Measurements from ENCODE around the gene MPZL3.
"Not testable (repeated sequence)": the region's sequence is repeated elsewhere in the genome, so short reads cannot be mapped to it uniquely, and the experiment has no call there.

MPZL3 gene

GRCh38 chr11:118200497-118200896, 51.7 kb downstream of the MPZL3 start:
- TF ChIP-seq CTCF (IDR thresholded peaks at IDR 0.05; ENCODE audit: borderline replicate concordance, insufficient read depth, low read depth, low read length), result no peak

GRCh38 chr11:118199135-118199534, 53.0 kb downstream of the MPZL3 start:
- TF ChIP-seq CTCF (IDR thresholded peaks at IDR 0.05; ENCODE audit: borderline replicate concordance, insufficient read depth, low read depth, low read length), result no peak

More at GRCh38 chr11:118200497-118200896, 51.7 kb downstream of the MPZL3 start:
- no peak overlapping the region for H3K4me3 ChIP-seq (ENCODE audit: low read depth, low read length)

GRCh38 chr11:118198370-118198769, 53.8 kb downstream of the MPZL3 start:
- TF ChIP-seq CTCF (IDR thresholded peaks at IDR 0.05; ENCODE audit: borderline replicate concordance, insufficient read depth, low read depth, low read length), result peak; percentile 93
- no peak overlapping the region for H3K4me3 ChIP-seq (ENCODE audit: low read depth, low read length)

More at GRCh38 chr11:118199135-118199534, 53.0 kb downstream of the MPZL3 start:
- H3K4me3 ChIP-seq (ENCODE audit: low read depth, low read length), result no peak overlapping the region

- no peak for TF ChIP-seq CTCF (IDR thresholded peaks at IDR 0.05; ENCODE audit: borderline replicate concordance, insufficient read depth, low read depth, low read length)
- H3K4me3 ChIP-seq (ENCODE audit: low read depth, low read length), result no peak overlapping the region
Measured at GRCh38 chr11:118194835-118195627, 57.1 kb downstream of the MPZL3 start.

GRCh38 chr11:118193910-118194566, 58.1 kb downstream of the MPZL3 start:
- H3K4me3 ChIP-seq (ENCODE audit: low read depth, low read length), result no peak overlapping the region
- no peak for TF ChIP-seq CTCF (IDR thresholded peaks at IDR 0.05; ENCODE audit: borderline replicate concordance, insufficient read depth, low read depth, low read length)

GRCh38 chr11:118192817-118193216, 59.3 kb downstream of the MPZL3 start:
- H3K4me3 ChIP-seq (ENCODE audit: low read depth, low read length), result not testable (repeated sequence)

- not testable (repeated sequence) for H3K4me3 ChIP-seq (ENCODE audit: low read depth, low read length)
Measured at GRCh38 chr11:118190942-118191506, 61.1 kb downstream of the MPZL3 start.
